ENCODE results near the gene PIP5K1B. TPM values are rescaled to one million over a fixed set of nuclear protein-coding genes. Genes with fewer than 3 reads are reported as not detected.

The PIP5K1B gene
- total and polyA plus RNA-seq, 10 of the 15 experiments (the other 5 are each of a cell fraction or from before 2014, with no cell fraction given) = 6.8 to 16.3 (median 10.6) TPM

DNA sequence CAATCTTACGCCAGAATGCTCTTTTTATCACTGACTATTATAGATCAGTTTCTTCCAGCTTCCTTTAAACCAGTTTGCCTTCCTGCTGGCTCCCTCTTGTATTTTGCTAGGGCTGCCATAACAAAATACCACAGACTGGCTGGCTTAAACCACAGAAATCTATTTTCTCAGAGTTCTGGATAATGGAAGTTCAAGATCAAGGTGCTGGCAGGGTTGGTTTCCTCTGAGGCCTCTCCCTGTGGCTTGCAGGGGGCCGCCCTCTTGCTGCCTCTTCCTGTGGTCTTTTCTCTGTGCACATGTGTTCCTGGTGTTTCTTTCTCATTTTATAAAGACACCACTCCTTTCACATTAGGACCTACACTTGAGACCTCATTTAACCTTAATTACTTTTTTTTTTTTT, 323.7 kb downstream of the PIP5K1B start:
- Histone ChIP-seq H3K4me2 (ENCODE audit: control insufficient read depth, insufficient read depth) (no peak overlapping the region), H3K27me3 (replicated peaks in 1 of 2; ENCODE audit: control insufficient read depth in 2 of 2, insufficient read depth in 2 of 2, low read length in 1 of 2) (no peaks in the 10 kb centered on the region), H3K79me2 (ENCODE audit: control insufficient read depth, insufficient read depth, low read length) (no peaks in the 10 kb centered on the region), H3K9me3 (replicated peaks; ENCODE audit: control insufficient read depth, insufficient read depth, low read length) (peaks cover 3% of the 10 kb centered on the region; the same call in 2 of the 3 replicates), H3K4me3 (no peak overlapping the region), H2AFZ (ENCODE audit: control insufficient read depth, low read depth, low read length) (no peak overlapping the region), H3K27ac (ENCODE audit: control insufficient read depth, insufficient read depth) (no peak overlapping the region), H3K36me3 (ENCODE audit: control insufficient read depth in 2 of 2, insufficient read depth in 2 of 2, low read length in 1 of 2) (no peaks in the 10 kb centered on the region), H3K4me1 (ENCODE audit: control insufficient read depth, insufficient read depth, low read length) (peaks cover 6% of the 10 kb centered on the region), H4K20me1 (ENCODE audit: control insufficient read depth, insufficient read depth) (no peaks in the 10 kb centered on the region), H3K9ac (ENCODE audit: control insufficient read depth, insufficient read depth, low read length) (no peak overlapping the region)
- ATAC-seq = no peak
- TF ChIP-seq HDAC2 (IDR thresholded peaks at IDR 0.05) (no peak), POLR2A (IDR thresholded peaks at IDR 0.05; ENCODE audit: low read depth, low read length) (no peak)
- DNase-seq (ENCODE audit: low read depth, low spot score) = no peak
- intact Hi-C loops (cut with micrococcal nuclease; ENCODE audit: unreplicated experiment) = loop anchor here (5.0 kb wide), 1 partner anchor 446 kb away; no protein-coding TSS in a partner anchor
- WGBS (ENCODE audit: insufficient coverage, insufficient replicate concordance, low lambda C conversion rate, missing lambda C conversion rate) = 93% methylated on average over 2 of the region's 2 CpGs
- FAIRE-seq = no peak
- ChIA-PET RAD21 (ENCODE audit: unreplicated experiment) (interaction anchor here (1.2 kb wide), 1 partner anchor 29 kb away, joined by 3 read pairs; no protein-coding TSS in a partner anchor), POLR2A (no interaction called here), SMC1A (ENCODE audit: uncharacterized antibody, unreplicated experiment) (interaction anchor here (0.7 kb wide), 1 partner anchor 21 kb away, joined by 3 read pairs; no protein-coding TSS in a partner anchor), CTCF (interaction anchor here (0.6 to 1.7 kb wide), 7 partner anchors 8 to 446 kb away, joined by 3 to 5 read pairs (median 3); no protein-coding TSS in a partner anchor)
- in situ Hi-C loops (cut with MboI) = no loop called here
- no TSS peak for BruUV-seq (replicated peaks)

DNA sequence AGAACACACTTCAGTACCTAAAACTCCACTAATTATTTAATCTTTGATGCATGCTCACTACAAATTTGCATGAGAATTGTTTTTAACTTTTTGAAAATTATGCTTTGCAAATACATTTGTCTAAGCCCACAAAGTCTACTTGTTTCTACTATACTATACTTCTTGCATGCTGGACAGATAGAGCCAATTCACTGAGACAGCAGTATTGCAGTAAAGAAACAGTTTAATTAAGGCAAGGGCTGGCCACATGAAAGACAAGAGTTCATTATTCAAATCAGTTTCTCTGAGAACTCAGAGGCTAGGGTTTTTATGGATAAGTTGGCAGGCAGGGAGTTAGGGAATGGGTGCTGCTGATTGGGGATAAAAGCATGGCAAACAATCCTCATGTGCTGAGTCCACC, 324.5 kb downstream of the PIP5K1B start:
- H3K9me3 ChIP-seq (replicated peaks; ENCODE audit: control insufficient read depth, insufficient read depth, low read length) = peaks cover 3% of the 10 kb centered on the region; the same call in 2 of the 3 replicates
- H3K36me3 ChIP-seq (ENCODE audit: control insufficient read depth in 2 of 2, insufficient read depth in 2 of 2, low read length in 1 of 2) = no peaks in the 10 kb centered on the region
- SMC1A ChIA-PET (ENCODE audit: uncharacterized antibody, unreplicated experiment) = no interaction called here
- ATAC-seq (no peak), DNase-seq (ENCODE audit: low read depth, low spot score) (no peak), FAIRE-seq (no peak)
- intact Hi-C loops (cut with micrococcal nuclease; ENCODE audit: unreplicated experiment) (loop anchor here (5.0 kb wide), 1 partner anchor 447 kb away; no protein-coding TSS in a partner anchor), in situ Hi-C loops (cut with MboI) (no loop called here)
- CTCF ChIA-PET = interaction anchor here (0.8 to 1.7 kb wide), 2 partner anchors 22 to 379 kb away, joined by 3 to 4 read pairs; no protein-coding TSS in a partner anchor
- no peak overlapping the region for H3K4me2 ChIP-seq (ENCODE audit: control insufficient read depth, insufficient read depth)
- no peak overlapping the region for H3K9ac ChIP-seq (ENCODE audit: control insufficient read depth, insufficient read depth, low read length)
- no peaks in the 10 kb centered on the region for H3K79me2 ChIP-seq (ENCODE audit: control insufficient read depth, insufficient read depth, low read length)
- POLR2A ChIA-PET = no interaction called here
- no peak overlapping the region for H3K4me3 ChIP-seq
- H3K27me3 ChIP-seq (replicated peaks in 1 of 2; ENCODE audit: control insufficient read depth in 2 of 2, insufficient read depth in 2 of 2, low read length in 1 of 2) = no peaks in the 10 kb centered on the region
- H3K27ac ChIP-seq (ENCODE audit: control insufficient read depth, insufficient read depth) = no peak overlapping the region
- H3K4me1 ChIP-seq (ENCODE audit: control insufficient read depth, insufficient read depth, low read length) = peaks cover 6% of the 10 kb centered on the region
- RAD21 ChIA-PET (ENCODE audit: unreplicated experiment) = no interaction called here
- no peaks in the 10 kb centered on the region for H4K20me1 ChIP-seq (ENCODE audit: control insufficient read depth, insufficient read depth)
- no TSS peak for BruUV-seq (replicated peaks)
- no peak overlapping the region for H2AFZ ChIP-seq (ENCODE audit: control insufficient read depth, low read depth, low read length)
- no peak for TF ChIP-seq SMARCA5 (IDR thresholded peaks at IDR 0.05)
- no peak for TF ChIP-seq FOXM1 (IDR thresholded peaks at IDR 0.05; ENCODE audit: low read depth, low read length)
- TF ChIP-seq CHD1 (IDR thresholded peaks at IDR 0.05; ENCODE audit: low read depth, low read length) = no peak
- TF ChIP-seq, protein P1, sequence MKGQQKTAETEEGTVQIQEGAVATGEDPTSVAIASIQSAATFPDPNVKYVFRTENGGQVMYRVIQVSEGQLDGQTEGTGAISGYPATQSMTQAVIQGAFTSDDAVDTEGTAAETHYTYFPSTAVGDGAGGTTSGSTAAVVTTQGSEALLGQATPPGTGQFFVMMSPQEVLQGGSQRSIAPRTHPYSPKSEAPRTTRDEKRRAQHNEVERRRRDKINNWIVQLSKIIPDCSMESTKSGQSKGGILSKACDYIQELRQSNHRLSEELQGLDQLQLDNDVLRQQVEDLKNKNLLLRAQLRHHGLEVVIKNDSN (IDR thresholded peaks at IDR 0.05; ENCODE audit: borderline replicate concordance, extremely low read length, insufficient read depth, low read depth, low read length) = no peak
- no peak for TF ChIP-seq CREM (IDR thresholded peaks at IDR 0.05; ENCODE audit: low read depth)
- TF ChIP-seq, protein P2, sequence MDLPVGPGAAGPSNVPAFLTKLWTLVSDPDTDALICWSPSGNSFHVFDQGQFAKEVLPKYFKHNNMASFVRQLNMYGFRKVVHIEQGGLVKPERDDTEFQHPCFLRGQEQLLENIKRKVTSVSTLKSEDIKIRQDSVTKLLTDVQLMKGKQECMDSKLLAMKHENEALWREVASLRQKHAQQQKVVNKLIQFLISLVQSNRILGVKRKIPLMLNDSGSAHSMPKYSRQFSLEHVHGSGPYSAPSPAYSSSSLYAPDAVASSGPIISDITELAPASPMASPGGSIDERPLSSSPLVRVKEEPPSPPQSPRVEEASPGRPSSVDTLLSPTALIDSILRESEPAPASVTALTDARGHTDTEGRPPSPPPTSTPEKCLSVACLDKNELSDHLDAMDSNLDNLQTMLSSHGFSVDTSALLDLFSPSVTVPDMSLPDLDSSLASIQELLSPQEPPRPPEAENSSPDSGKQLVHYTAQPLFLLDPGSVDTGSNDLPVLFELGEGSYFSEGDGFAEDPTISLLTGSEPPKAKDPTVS (IDR thresholded peaks at IDR 0.05; ENCODE audit: low read depth, low read length) = no peak
- no peak for TF ChIP-seq CHD4 (IDR thresholded peaks at IDR 0.05)
- TF ChIP-seq, protein P3, sequence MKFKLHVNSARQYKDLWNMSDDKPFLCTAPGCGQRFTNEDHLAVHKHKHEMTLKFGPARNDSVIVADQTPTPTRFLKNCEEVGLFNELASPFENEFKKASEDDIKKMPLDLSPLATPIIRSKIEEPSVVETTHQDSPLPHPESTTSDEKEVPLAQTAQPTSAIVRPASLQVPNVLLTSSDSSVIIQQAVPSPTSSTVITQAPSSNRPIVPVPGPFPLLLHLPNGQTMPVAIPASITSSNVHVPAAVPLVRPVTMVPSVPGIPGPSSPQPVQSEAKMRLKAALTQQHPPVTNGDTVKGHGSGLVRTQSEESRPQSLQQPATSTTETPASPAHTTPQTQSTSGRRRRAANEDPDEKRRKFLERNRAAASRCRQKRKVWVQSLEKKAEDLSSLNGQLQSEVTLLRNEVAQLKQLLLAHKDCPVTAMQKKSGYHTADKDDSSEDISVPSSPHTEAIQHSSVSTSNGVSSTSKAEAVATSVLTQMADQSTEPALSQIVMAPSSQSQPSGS (IDR thresholded peaks at IDR 0.05; ENCODE audit: low read length) = no peak
- TF ChIP-seq, protein P4, sequence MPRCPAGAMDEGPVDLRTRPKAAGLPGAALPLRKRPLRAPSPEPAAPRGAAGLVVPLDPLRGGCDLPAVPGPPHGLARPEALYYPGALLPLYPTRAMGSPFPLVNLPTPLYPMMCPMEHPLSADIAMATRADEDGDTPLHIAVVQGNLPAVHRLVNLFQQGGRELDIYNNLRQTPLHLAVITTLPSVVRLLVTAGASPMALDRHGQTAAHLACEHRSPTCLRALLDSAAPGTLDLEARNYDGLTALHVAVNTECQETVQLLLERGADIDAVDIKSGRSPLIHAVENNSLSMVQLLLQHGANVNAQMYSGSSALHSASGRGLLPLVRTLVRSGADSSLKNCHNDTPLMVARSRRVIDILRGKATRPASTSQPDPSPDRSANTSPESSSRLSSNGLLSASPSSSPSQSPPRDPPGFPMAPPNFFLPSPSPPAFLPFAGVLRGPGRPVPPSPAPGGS (IDR thresholded peaks at IDR 0.05; ENCODE audit: borderline replicate concordance, insufficient read depth, low read depth, low read length, poor library complexity, severe bottlenecking) = no peak
- TF ChIP-seq RCOR1 (conservative IDR thresholded peaks at IDR 0.05; ENCODE audit: low read depth, low read length) = no peak
- TF ChIP-seq NBN (IDR thresholded peaks at IDR 0.05) = no peak
